Thyroid gland (tissue), 4 donors: ENCODE data around the gene ENOX1.

ENCODE experiments used
- CTCF ChIP-seq, 6 experiments: fragments of 200-600 bp in 3 of 6; fragments of 450-650 bp in 3 of 6; sonication (generic) in 3 of 6; IDR thresholded peaks; one replicate each; pipeline ENCODE4 v1.5.1; 2016 to 2019; ENCODE audit warnings: antibody characterized with exemption in 6 of 6, mild to moderate bottlenecking in 2 of 6, inconsistent platforms in 1 of 6, moderate library complexity in 1 of 6
- POLR2A ChIP-seq, 2 donors: fragments of 450-650 bp; IDR thresholded peaks; one replicate each; pipeline ENCODE4 v1.6.1; 2017; ENCODE audit warnings: antibody characterized with exemption in 2 of 2, mild to moderate bottlenecking in 2 of 2, moderate library complexity in 1 of 2

- TF ChIP-seq CTCF (IDR thresholded peaks at IDR 0.05) (no peak), POLR2A (IDR thresholded peaks at IDR 0.05) (no peak)
Measured at GRCh38 chr13:43167731-43168130, 619.0 kb downstream of the ENOX1 start.
